ENCODE results near the gene CTIF.

Gene CTIF

GRCh38 chr18:48842259-48843061 lies 303.6 kb downstream of the CTIF start:
- peak; percentile 45 for DNase-seq

GRCh38 chr18:48843162-48843561 lies 304.3 kb downstream of the CTIF start:
- DNase-seq: no peak

GRCh38 chr18:48843596-48843995 lies 304.8 kb downstream of the CTIF start:
- no peak for DNase-seq

GRCh38 chr18:48844271-48844670 lies 305.4 kb downstream of the CTIF start:
- no peak for DNase-seq

GRCh38 chr18:48845174-48845573 lies 306.3 kb downstream of the CTIF start:
- no peak for DNase-seq

- no peak for DNase-seq
Observed at GRCh38 chr18:48846423-48846932, 307.6 kb downstream of the CTIF start.

GRCh38 chr18:48847807-48848486 lies 309.1 kb downstream of the CTIF start:
- no peak for DNase-seq

GRCh38 chr18:48848641-48849143 lies 309.9 kb downstream of the CTIF start:
- no peak for DNase-seq

- no peak for DNase-seq
Observed at GRCh38 chr18:48850822-48851598, 312.2 kb downstream of the CTIF start.

- DNase-seq: no peak
Observed at GRCh38 chr18:48851599-48851960, 312.7 kb downstream of the CTIF start.

- no peak for DNase-seq
Observed at GRCh38 chr18:48852292-48852691, 313.5 kb downstream of the CTIF start.

GRCh38 chr18:48852794-48853193 lies 314.0 kb downstream of the CTIF start:
- DNase-seq: no peak

- DNase-seq: no peak
Observed at GRCh38 chr18:48853588-48853987, 314.8 kb downstream of the CTIF start.

- no peak for DNase-seq
Observed at GRCh38 chr18:48854780-48855179, 315.9 kb downstream of the CTIF start.

- no peak for DNase-seq
Observed at GRCh38 chr18:48855422-48856377, 316.9 kb downstream of the CTIF start.

- no peak for DNase-seq
Observed at GRCh38 chr18:48857023-48857694, 318.3 kb downstream of the CTIF start.

- DNase-seq: no peak
Observed at GRCh38 chr18:48858676-48859075, 319.8 kb downstream of the CTIF start.

- no peak for DNase-seq
Observed at GRCh38 chr18:48859311-48860268, 320.8 kb downstream of the CTIF start.

GRCh38 chr18:48860269-48861180 lies 321.7 kb downstream of the CTIF start:
- DNase-seq: no peak
